Urothelium cell line (cell line): ENCODE data around the gene PPP1R14C.
"Not testable (repeated sequence)": the region's sequence is repeated elsewhere in the genome, so short reads cannot be mapped to it uniquely, and the experiment has no call there.

Experiments
- DNase-seq: peaks from one replicate; pipeline ENCODE4 v3.0.0; 2011; ENCODE audit warnings: low spot score, mixed read lengths
- FAIRE-seq: peaks from 2 replicates; lab custom pipeline; 2011; peaks lifted over from hg19 to GRCh38; lab: Jason Lieb, UNC

PPP1R14C gene

DNA sequence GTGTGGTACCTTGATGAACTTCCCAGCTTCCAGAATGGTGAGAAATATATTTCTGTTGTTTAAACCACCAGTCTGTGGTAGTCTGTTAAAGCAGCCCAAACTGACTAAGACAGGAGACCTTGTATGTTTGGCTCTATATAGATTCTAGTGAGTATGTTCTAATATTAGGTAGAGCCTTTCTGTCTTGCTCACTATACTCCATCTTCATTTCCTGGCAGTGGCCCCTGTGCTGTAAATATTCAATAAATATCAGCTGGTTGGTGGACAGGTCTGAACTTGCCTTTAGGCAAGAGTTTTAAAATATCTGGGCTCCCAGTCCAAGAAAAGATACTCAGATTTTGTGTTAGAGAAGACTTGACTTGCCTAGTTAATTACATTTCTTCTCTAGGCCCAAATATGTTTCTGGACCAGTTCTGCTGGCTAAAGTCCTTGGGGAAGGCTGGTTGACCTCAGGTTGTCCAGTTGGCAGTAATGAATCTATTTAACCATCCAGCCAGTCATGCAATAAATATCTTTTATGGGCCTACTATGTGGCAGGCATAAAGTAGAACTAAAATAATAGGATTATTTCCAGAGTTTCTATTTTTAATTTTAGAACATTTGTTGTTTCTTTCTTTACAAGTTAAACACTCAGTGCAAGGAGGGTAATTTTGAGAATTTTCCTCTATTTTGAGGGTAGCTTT, 22.3 kb downstream of the PPP1R14C start:
- DNase-seq: no peak
- no peak for FAIRE-seq

DNA sequence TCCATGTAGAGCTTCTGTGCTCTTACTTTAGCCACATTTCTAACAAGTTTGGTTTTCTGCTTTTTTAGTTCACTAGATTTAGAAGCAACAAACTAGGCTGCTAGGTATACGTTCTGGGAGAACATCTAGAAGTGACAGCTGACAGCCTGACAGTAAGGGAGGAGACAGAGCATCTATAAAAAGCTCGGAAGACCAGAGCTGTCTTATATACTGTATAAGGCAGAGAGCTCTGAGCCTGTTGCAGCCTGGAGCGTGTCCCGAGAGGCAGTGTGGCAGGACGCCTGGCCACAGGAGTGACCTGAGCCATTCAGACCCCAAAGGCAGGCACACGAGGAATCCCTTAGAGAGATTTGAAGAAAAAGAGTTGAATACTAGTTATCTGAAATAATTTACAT, 24.6 kb downstream of the PPP1R14C start:
- no peak for FAIRE-seq
- DNase-seq: no peak

- no peak for FAIRE-seq
- DNase-seq: no peak
These were observed 26.3 kb downstream of the PPP1R14C start for GRCh38 chr6:150169181-150169580.

- DNase-seq: no peak
- no peak for FAIRE-seq
These were observed 26.8 kb downstream of the PPP1R14C start for GRCh38 chr6:150169609-150170008.

DNA sequence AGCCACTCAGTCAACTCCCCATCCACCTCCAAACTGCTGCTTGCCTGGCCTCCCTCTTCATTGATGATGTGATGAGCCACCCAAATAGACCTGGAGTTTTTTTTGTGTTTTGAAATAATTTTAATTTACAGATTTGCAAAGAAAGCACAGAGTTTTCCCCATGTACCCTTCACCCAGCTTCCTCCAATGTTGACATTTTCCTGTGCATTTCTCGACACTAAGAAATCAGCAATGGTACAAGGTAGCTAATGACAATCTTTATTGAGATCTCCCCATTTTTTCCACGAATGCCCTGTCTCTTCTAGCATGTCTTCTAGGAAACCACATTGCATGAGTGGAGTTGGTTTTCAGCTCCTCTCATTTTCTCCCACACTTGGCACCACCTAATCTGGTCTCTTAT, 30.1 kb downstream of the PPP1R14C start:
- FAIRE-seq: no peak
- no peak for DNase-seq

DNA sequence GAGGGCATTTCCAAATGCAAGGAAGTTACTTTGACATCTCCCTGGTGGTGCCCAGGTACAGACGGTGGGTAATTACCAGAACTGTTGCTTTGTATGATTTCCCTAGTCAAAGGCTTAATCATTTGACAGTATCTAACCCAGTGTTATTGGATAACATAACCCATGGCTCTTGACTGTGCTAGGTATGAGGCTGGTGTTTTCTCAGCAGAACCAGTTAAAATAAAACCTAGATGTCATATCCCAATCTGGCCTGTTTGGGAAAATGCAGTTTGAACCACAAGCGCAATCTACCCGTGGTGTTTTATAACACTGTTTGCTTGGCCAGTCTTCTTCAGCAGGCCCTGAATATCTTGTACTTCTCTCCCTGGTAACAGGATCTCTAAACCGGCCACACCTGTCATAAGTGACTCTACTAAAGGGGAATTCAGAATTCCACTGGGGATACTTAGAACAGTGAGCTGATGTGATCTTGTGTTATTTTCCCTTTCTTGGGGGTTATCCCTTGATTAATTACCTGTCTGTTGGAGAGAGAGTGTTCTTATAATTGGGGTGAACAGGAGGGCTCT, 32.8 kb downstream of the PPP1R14C start:
- no peak for FAIRE-seq
- no peak for DNase-seq

DNA sequence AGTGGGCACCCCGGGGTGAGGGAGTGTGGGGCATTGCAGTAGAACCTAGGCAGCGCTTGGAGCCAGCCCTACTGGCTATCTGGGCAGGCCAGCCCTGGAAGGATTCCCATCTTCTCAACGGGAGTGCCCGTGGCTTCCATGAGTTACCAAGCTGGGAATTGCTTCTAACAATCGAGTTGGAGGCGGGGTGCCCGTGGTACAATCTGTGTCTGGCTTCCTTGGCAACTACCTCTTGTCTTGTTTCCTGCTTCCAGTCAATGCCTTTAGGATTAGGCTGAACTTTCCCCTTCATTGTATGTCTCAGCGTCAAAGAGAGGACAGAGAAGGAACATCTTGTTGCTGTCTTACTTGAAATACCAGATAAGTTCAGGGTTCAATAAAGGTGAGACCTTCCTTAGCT, 33.3 kb downstream of the PPP1R14C start:
- DNase-seq (no peak), FAIRE-seq (no peak)

- FAIRE-seq: no peak
- no peak for DNase-seq
These were observed 33.8 kb downstream of the PPP1R14C start for GRCh38 chr6:150176659-150177058.

DNA sequence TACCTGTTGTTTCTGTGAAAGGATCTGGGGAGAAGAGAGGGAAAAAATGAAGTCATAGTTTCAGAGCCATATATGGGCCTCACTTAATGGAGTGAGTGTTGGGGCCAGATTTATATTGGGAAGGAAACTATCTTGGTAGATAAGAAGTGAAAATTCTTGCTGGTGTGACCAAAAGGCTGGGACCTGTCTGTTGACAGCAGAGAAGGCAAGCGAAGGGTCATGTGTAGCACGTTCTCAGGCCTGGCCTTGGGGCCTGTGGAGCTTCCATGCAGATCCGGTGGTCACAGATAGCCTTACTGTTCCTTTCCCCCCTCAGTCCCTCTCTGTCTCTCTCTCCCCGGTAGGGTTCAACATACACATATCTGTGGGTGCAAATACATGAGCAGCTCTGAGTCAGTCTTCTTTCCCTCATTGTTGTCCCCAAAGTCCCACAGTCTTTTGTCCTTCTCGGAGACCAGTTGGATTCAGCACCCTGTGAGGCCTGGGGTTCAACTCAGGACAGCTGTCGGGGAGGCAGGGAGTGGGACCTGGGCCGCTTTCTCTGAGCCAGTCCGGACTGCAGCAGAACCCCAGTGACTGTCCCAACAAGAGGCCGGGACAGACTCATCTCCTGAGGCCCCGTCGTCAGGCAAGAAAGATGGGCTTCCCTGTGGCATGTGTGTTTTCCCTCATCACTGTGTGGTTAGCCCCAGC, 34.6 kb downstream of the PPP1R14C start:
- FAIRE-seq: no peak
- no peak for DNase-seq

DNA sequence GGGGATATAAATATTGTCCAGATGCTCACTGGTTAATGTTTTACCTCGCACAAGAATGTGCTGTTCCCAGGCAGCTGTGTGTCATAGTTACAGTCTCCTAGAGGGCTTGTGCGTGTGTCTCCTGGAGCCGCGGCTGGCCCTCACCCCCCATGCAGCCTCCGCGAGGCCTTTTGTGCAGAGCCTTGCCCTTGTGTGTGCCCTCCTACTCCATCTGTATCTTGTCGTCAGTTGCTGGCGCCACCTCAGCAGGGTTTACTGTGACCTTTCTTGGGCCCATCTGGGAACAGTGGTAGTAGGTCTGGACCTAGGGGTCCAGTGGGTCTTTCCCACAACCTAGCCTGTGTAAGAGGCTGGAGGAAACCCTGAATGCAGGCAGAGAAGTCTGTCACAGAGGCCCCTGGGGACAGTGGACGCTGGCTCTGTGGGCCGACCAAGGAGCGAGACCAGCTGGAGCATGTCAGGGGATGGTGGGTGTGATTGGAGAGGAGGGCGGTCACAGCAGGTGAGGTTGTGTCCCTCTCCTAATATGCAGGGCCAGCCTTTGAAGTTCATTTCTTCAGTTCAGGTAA, 35.2 kb downstream of the PPP1R14C start:
- DNase-seq (no peak), FAIRE-seq (no peak)

DNA sequence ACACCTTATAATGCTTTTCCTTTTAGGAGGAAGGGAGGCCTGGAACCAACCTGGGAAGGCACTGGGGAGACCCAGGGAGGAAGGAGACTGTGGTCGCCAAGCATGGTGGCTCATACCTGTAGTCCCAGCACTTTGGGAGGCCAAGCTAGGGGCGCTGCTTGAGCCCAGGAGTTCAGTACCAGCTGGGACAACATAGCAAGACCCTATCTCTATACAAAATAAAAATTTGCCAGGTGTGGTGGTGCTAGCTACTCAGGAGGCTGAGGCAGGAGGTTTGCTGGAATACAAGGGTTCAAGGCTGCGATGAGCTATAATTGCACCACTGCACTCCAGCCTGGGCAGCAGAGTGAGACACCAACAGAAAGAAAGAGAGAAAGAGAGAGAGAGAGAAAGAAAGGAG, 36.2 kb downstream of the PPP1R14C start:
- FAIRE-seq (no peak), DNase-seq (no peak)

- FAIRE-seq, DNase-seq: not testable (repeated sequence)
These were observed 37.1 kb downstream of the PPP1R14C start for GRCh38 chr6:150179907-150180424.

DNA sequence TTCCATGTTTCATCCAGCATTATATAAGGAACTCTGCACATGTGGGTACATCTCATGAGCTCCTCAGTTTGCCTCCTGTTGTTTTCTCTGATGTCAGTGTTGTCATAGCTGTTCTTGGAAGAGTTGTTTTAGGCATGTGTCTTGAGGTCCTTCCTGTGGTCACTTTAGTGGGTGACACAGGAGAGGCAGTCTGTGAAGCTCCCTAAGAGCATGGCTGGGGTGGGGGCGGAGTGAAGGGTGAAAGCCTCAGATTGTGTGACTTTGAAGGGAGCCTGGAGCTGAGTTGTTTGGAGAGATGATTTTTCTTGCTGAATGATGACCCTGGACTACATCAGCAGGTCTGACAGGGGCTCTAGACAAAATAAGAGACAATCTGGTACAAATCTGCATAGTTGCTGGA, 37.7 kb downstream of the PPP1R14C start:
- DNase-seq: no peak
- FAIRE-seq: no peak

DNA sequence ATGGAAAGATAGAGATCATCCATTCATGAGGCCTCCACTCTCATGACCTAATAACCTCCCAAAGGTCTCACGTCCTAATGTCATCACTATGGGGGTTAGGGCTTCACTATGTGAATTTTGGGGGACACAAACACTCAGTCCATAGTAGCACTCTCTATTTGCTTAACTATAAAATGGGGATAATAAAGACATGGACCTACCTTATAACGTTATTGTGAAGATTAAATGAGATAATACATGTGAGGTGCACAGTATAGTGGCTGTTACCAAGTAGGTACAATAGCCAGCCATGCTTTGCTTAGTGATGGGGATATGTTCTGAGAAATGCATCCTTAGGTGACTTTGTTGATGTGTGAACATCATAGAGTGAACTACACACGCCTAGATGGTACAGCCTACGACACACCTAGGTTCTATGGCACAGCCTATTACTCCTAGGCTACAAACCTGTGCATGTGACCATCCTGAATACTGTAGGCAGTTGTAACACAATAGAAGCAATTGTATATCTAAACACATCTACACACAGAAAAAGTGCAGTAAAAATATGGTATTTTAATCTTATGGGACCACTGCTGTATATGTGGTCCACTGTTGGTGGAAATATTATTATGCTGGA, 39.7 kb downstream of the PPP1R14C start:
- no peak for FAIRE-seq

GRCh38 chr6:150183105-150183504, 40.3 kb downstream of the PPP1R14C start:
- DNase-seq: no peak

More for the DNA sequence above, 39.7 kb downstream of the PPP1R14C start:
- no peak for DNase-seq

DNA sequence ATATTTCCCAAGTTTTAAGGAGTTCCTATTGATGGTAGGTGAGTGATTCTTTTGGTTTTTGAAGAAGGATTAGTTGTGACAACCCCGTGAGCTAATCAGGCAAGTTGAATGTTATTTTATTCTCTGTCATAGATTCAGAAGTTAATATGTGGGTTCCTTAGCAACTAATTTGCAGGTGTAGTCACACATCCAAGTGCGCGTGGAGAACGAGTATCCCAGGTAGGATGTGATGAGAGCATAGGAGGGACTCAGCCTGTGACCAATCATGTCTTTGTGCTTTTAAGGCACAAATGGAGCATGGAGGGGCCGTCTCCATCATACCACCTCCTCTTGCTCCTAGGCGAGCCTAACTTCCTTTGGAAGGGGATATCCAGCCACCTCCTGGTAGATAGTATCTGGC, 41.1 kb downstream of the PPP1R14C start:
- DNase-seq (no peak), FAIRE-seq (no peak)

More at GRCh38 chr6:150183105-150183504, 40.3 kb downstream of the PPP1R14C start:
- FAIRE-seq: no peak

DNA sequence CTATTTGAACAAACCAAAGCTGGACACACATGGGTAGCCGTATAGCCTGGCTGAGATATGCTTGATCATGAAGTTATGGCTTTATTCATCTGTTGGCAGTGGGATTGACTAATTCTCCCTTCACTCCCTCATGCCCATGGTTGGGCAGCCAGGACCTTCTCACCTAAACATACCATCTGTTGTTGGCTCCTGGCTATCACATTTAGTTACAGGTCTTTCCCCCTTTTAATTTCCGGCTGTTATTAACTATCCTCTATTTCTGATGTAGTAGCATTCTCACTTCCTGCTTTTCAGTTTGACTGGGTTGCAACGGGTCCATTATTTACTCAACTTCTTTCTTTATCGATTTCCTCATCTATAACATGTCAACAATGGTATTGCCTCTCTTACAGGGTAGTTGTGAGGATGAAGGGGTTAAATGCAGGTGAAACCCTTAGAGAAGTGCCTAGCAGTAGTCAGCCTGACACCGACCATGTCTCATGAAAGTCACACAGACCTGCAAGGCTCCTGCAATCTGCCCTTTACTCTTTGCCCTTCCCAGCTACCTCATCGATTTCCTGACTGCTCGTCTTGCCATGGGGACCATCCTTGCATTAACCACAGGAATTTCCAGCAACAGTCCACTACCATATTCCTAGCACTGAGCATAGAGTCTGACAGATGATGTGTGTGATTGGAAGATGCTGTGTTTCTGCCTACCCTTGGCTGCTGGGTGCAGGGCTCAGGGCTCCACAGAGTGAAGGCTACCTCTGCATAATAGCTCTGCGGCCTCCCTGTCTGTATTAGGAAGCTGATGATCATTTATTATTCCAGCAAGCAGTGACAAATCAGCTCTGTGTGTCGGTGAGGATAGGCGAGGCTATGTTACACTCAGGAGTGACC, 42.2 kb downstream of the PPP1R14C start:
- DNase-seq (no peak), FAIRE-seq (no peak)

- DNase-seq (no peak), FAIRE-seq (no peak)
These were observed 42.9 kb downstream of the PPP1R14C start for GRCh38 chr6:150185732-150186117.

- FAIRE-seq: no peak
These were observed 43.5 kb downstream of the PPP1R14C start for GRCh38 chr6:150186129-150186898.

More at GRCh38 chr6:150186129-150186898, 43.5 kb downstream of the PPP1R14C start:
- no peak for DNase-seq
